GM12878 (cell line): ENCODE results near the gene CCT4. TPM values are rescaled to one million over a fixed set of nuclear protein-coding genes. Genes with fewer than 3 reads are reported as not detected.

Source experiments
- ATAC-seq: fragments of 200-7000 bp; cut with Tn5 transposase; 3 replicates; pipeline ENCODE4 v1.9.1; 2020; ENCODE audit warnings: mild to moderate bottlenecking, moderate library complexity
- BruUV-seq: library from RNA; stranded (reverse); fragments of 400-500 nt; replicated peaks from 2 replicates; lab custom pipeline; 2021; lab: Mats Ljungman, UMichigan
- CTCF ChIA-PET: fragments of 300-600 bp; sonication (Branson Sonifier 250); formaldehyde crosslinking; extraction: SDS; loops from one replicate; lab custom pipeline; 2021; ENCODE audit warnings: inconsistent platforms; lab: Yijun Ruan, JAX
- POLR2A ChIA-PET: fragments of 350-600 bp; formaldehyde crosslinking; extraction: SDS; loops from one replicate; lab custom pipeline; 2021; ENCODE audit warnings: inconsistent platforms; lab: Charles Lee
- RAD21 ChIA-PET: fragments of 300-600 bp; sonication (Branson Sonifier 250); formaldehyde crosslinking; loops from one replicate; lab custom pipeline; 2023; ENCODE audit warnings: antibody characterized with exemption; ENCODE audit not compliant: unreplicated experiment; lab: Charles Lee
- SMC1A ChIA-PET: fragments of 300-600 bp; sonication (Branson Sonifier 250); formaldehyde crosslinking; loops from one replicate; lab custom pipeline; 2023; ENCODE audit not compliant: unreplicated experiment, uncharacterized antibody; lab: Charles Lee
- DNase-seq: peaks from one replicate; pipeline ENCODE4 v3.0.0-alpha.2; 2011; ENCODE audit warnings: low read depth, low spot score
- FAIRE-seq: peaks from 3 replicates; lab custom pipeline; 2011; peaks lifted over from hg19 to GRCh38; lab: Jason Lieb, UNC
- H2AFZ ChIP-seq: 2 replicates; pipeline ENCODE4 v1.6.0; 2011; ENCODE audit warnings: low read depth, low read length, control low read depth; ENCODE audit not compliant: control insufficient read depth
- H3K27ac ChIP-seq: 2 replicates; pipeline ENCODE4 v1.5.1; 2011; ENCODE audit warnings: control low read depth; ENCODE audit not compliant: control insufficient read depth, insufficient read depth
- H3K27me3 ChIP-seq, 2 experiments: replicated peaks in 1 of 2; 2 replicates each; pipeline versions ENCODE4 v1.6.0 to v1.6.1; 2011; ENCODE audit warnings: low read length in 1 of 2; ENCODE audit not compliant: control insufficient read depth in 2 of 2, insufficient read depth in 2 of 2
- H3K36me3 ChIP-seq, 2 experiments: 2 replicates each; pipeline ENCODE4 v1.5.1; 2011; ENCODE audit warnings: low read length in 1 of 2; ENCODE audit not compliant: control insufficient read depth in 2 of 2, insufficient read depth in 2 of 2
- H3K4me1 ChIP-seq: 2 replicates; pipeline ENCODE4 v1.6.1; 2011; ENCODE audit warnings: mild to moderate bottlenecking, low read length, moderate library complexity, mixed read lengths; ENCODE audit not compliant: control insufficient read depth, insufficient read depth
- H3K4me2 ChIP-seq: 2 replicates; pipeline ENCODE4 v1.6.0; 2011; ENCODE audit warnings: control low read depth; ENCODE audit not compliant: control insufficient read depth, insufficient read depth
- H3K4me3 ChIP-seq: fragments of 200-600 bp; sonication (generic); 2 replicates; pipeline ENCODE4 v1.5.1; 2016
- H3K79me2 ChIP-seq: 2 replicates; pipeline ENCODE4 v1.6.0; 2011; ENCODE audit warnings: low read length; ENCODE audit not compliant: control insufficient read depth, insufficient read depth
- H3K9ac ChIP-seq: 2 replicates; pipeline ENCODE4 v1.8.0; 2011; ENCODE audit warnings: low read length, control low read depth, mixed read lengths; ENCODE audit not compliant: control insufficient read depth, insufficient read depth
- H3K9me3 ChIP-seq: replicated peaks from 3 replicates; pipeline ENCODE4 v1.5.1; 2011; ENCODE audit warnings: mild to moderate bottlenecking, low read length; ENCODE audit not compliant: control insufficient read depth, insufficient read depth
- H4K20me1 ChIP-seq: 2 replicates; pipeline ENCODE4 v1.6.0; 2011; ENCODE audit not compliant: control insufficient read depth, insufficient read depth
- HDAC2 ChIP-seq: fragments of 200-600 bp; sonication (generic); IDR thresholded peaks from 2 replicates; pipeline ENCODE4 v1.6.1; 2017
- SIN3A ChIP-seq: IDR thresholded peaks from 2 replicates; pipeline ENCODE4 v1.6.1; 2012; ENCODE audit warnings: low read depth, low read length, improper control_type of control experiment
- SPI1 ChIP-seq: IDR thresholded peaks from 2 replicates; pipeline ENCODE4 v1.6.1; 2011; ENCODE audit warnings: low read depth, mild to moderate bottlenecking, low read length, moderate library complexity, borderline replicate concordance; ENCODE audit not compliant: insufficient read depth
- TCF3 ChIP-seq: IDR thresholded peaks from 2 replicates; pipeline ENCODE4 v1.6.1; 2012; ENCODE audit warnings: low read depth, mild to moderate bottlenecking, low read length, borderline replicate concordance; ENCODE audit not compliant: insufficient read depth
- ZSCAN29 ChIP-seq: fragments of 450-650 bp; IDR thresholded peaks from 2 replicates; pipeline ENCODE4 v1.6.1; 2017; ENCODE audit warnings: mild to moderate bottlenecking, moderate library complexity
- WGBS: methylation state at CpG from one replicate; pipeline ENCODE4 v1.1.6; 2016; ENCODE audit warnings: low lambda C conversion rate; ENCODE audit not compliant: insufficient replicate concordance, insufficient coverage; ENCODE audit errors: missing lambda C conversion rate; 5-methylcytosine and 5-hydroxymethylcytosine counted together
- in situ Hi-C: fragments of 300-500 bp; cut with MboI; formaldehyde crosslinking; loops from 9 replicates; pipeline ENCODE4 v1.14.3; 2018; ENCODE audit warnings: mixed read lengths
- intact Hi-C: fragments of 100-400 bp; cut with micrococcal nuclease; formaldehyde crosslinking; loops from one replicate; pipeline ENCODE4 v1.14.2; 2022; ENCODE audit not compliant: unreplicated experiment
- polyA plus RNA-seq, 11 experiments: library from polyadenylated mRNA; depleted of rRNA in 4 of 11; unstranded in 6 of 11; stranded (reverse) in 5 of 11; fragments of >200 nt; fragmentation: Nextera tagmentation in 4 of 11; fragmentation: Illumina TruSeq in 1 of 11; extraction: Ambion mirVana in 4 of 11; extraction: Trizol in 1 of 11; gene quantifications; 1 replicate in 1 of 11; 2 replicates in 10 of 11; pipeline versions ENCODE4 v1.2.1 to v1.2.3, GENCODE V29; 2011 to 2016; ENCODE audit warnings: inconsistent platforms in 2 of 11, missing spikeins in 2 of 11, low read depth in 1 of 11
- total RNA-seq, 4 experiments: library from RNA; depleted of rRNA in 3 of 4; stranded (reverse); fragments of >200 nt in 3 of 4; fragmentation: Illumina TruSeq in 1 of 4; extraction: Trizol in 1 of 4; gene quantifications; 2 replicates each; pipeline versions ENCODE4 v1.2.1 to v1.2.3, GENCODE V29; 2013 to 2021
- TF ChIP-seq, protein P1 (sequence below): fragments of 150-350 bp; IDR thresholded peaks from 2 replicates; pipeline ENCODE4 v1.6.1; 2014; ENCODE audit warnings: mild to moderate bottlenecking, low read depth, low read length
- TF ChIP-seq, protein P2 (sequence below): IDR thresholded peaks from 2 replicates; pipeline ENCODE4 v1.6.1; 2012; ENCODE audit warnings: low read depth, low read length, improper control_type of control experiment

Gene CCT4
- total and polyA plus RNA-seq, 10 of the 15 experiments (the other 5 are each of a cell fraction or from before 2014, with no cell fraction given): 76.6 to 320 (median 211) TPM

DNA sequence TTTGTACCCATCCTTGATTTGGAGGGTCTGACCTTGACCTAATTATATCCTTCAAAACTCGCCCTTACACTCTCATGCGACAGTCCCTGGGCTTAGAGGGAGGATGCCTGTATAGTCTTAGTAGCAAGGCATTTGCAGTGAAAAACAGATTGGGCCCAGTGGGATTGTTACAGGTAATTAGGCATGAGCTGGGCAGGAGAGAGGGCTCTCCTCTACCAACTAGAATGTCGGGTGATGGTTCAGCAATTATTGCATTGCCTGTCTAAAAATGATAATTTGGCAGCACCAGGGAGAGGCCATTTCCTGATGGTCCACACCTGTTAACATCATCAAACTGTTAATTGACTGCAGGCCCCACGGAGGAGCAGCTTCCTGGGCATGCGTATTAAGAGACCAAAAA lies 49.4 kb upstream of the CCT4 start:
- TF ChIP-seq ZSCAN29 (no peak), SIN3A (no peak)
- TF ChIP-seq, protein P1, sequence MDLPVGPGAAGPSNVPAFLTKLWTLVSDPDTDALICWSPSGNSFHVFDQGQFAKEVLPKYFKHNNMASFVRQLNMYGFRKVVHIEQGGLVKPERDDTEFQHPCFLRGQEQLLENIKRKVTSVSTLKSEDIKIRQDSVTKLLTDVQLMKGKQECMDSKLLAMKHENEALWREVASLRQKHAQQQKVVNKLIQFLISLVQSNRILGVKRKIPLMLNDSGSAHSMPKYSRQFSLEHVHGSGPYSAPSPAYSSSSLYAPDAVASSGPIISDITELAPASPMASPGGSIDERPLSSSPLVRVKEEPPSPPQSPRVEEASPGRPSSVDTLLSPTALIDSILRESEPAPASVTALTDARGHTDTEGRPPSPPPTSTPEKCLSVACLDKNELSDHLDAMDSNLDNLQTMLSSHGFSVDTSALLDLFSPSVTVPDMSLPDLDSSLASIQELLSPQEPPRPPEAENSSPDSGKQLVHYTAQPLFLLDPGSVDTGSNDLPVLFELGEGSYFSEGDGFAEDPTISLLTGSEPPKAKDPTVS: no peak
- TF ChIP-seq, protein P2, sequence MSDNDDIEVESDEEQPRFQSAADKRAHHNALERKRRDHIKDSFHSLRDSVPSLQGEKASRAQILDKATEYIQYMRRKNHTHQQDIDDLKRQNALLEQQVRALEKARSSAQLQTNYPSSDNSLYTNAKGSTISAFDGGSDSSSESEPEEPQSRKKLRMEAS: no peak
- H4K20me1 ChIP-seq: no peaks in the 10 kb centered on the region
- CTCF ChIA-PET: interaction anchor here (0.6 kb wide), 1 partner anchor 1288 kb away, joined by 3 read pairs; no protein-coding TSS in a partner anchor
- H3K4me2 ChIP-seq: no peak overlapping the region
- H3K9ac ChIP-seq: no peak overlapping the region
- no peak overlapping the region for H3K4me3 ChIP-seq
- intact Hi-C loops: no loop called here
- POLR2A ChIA-PET: no interaction called here
- ATAC-seq (no peak), FAIRE-seq (no peak), DNase-seq (no peak)
- H3K36me3 ChIP-seq: no peaks in the 10 kb centered on the region; a peak in 1 of 4 replicates
- H3K9me3 ChIP-seq: no peaks in the 10 kb centered on the region
- no peaks in the 10 kb centered on the region for H3K27me3 ChIP-seq
- 87% methylated on average over 5 of the region's 5 CpGs for WGBS
- RAD21 ChIA-PET: no interaction called here
- SMC1A ChIA-PET: no interaction called here
- no peak overlapping the region for H3K27ac ChIP-seq
- H3K4me1 ChIP-seq: peaks cover under 1% of the 10 kb centered on the region; the same call in 1 of the 2 replicates
- H3K79me2 ChIP-seq: no peaks in the 10 kb centered on the region
- BruUV-seq: no TSS peak
- no peak overlapping the region for H2AFZ ChIP-seq
- in situ Hi-C loops: no loop called here

GRCh38 chr2:61937098-61937497 lies 48.6 kb upstream of the CCT4 start:
- ChIA-PET POLR2A (no interaction called here), RAD21 (no interaction called here), CTCF (no interaction called here), SMC1A (no interaction called here)
- Histone ChIP-seq H3K4me1 (no peaks in the 10 kb centered on the region), H2AFZ (no peak overlapping the region), H3K9ac (no peak overlapping the region), H3K79me2 (no peaks in the 10 kb centered on the region), H3K36me3 (no peaks in the 10 kb centered on the region; a peak in 1 of 4 replicates), H3K27ac (no peak overlapping the region), H3K4me3 (no peak overlapping the region), H4K20me1 (no peaks in the 10 kb centered on the region), H3K27me3 (no peaks in the 10 kb centered on the region), H3K9me3 (no peaks in the 10 kb centered on the region), H3K4me2 (no peak overlapping the region)
- intact Hi-C loops (no loop called here), in situ Hi-C loops (no loop called here)
- no peak for ATAC-seq
- DNase-seq: no peak
- BruUV-seq: no TSS peak
- no peak for FAIRE-seq
- 78% methylated on average over 3 of the region's 3 CpGs for WGBS
- TF ChIP-seq HDAC2: no peak
- no peak for TF ChIP-seq TCF3
- TF ChIP-seq SPI1: 0 out of 2 replicates have a peak, but pooled peaks have one; percentile 17
